Eye (tissue), 1 donor: Measurements from ENCODE around the gene OGDH.
"Not testable (repeated sequence)": the region's sequence is repeated elsewhere in the genome, so short reads cannot be mapped to it uniquely, and the experiment has no call there.

Source experiments
- DNase-seq: peaks from one replicate; pipeline ENCODE4 v3.0.0-alpha.2; 2015

OGDH gene

DNA sequence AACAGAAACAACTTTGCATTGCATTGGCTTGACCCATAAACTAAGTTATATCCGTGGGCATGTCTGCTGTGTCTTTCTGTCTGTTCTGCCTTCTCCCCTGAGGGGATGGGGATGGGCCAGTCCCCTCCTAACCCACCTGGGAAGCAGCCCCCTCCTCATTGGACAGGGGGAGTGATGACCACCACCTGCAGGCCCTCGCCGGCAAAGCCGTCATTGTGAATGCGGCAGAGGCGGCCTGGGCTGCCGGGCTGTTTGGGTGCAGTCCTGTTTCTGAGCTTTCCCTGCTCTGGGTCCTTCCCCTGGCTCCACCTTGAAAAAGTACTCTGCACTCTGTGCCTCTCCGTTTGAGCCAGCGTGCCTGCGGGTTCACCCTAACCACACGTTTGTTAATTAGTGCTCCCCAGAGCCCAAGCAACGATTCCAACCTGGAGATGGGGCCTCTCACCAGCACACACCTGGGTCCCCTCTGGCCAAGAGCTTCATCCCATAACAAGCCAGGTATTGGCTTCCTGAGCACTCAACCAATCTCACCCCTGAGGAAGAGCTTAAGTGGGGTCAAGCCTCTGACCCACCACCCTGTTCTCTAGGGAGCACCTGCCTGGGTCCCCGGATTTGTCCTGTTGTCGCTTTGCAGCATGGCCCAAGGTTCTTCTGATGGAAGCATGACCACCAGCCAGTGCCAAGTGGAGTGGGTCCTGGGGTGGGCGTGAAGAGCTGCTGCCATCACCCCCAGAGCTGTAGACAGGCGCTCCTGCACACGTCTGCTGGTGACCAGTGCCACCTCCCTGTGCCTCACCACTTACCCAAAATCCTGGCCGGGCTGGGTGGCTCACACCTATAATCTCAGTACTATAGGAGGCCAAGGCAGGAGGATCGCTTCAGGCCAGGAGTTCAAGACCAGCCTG, 102.8 kb downstream of the OGDH start:
- no peak for DNase-seq

DNA sequence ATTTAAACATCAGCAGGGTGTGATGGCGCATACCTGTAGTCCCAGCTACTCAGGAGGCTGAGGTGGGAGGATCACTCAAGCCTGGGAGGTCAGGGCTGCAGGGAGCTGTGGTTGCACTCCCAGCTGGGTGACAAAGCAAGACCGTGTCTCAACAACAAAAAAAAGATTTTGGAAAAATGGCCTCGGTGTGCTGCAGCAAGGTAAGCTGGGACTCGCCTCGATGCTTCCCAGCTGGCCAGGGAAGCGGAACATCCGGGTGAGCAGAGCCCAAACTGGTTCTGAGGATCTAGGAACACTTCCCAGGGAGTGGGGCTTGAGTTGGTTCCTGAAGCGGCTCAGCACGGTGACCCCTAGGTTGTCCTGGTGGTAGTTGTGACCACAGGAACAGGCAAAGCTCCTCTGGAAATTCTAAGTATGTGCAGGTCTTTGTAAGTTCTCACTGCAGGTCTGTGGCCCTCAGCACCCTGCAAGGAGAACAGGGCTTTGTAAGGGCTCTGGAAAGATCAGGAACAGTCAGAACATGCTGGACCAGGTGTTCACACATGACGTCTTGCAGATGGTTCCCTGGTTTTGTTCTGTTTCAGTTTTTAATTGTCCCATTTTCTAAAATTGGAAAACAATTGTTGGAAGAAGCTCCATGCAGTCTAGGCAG, 103.6 kb downstream of the OGDH start:
- no peak for DNase-seq

DNA sequence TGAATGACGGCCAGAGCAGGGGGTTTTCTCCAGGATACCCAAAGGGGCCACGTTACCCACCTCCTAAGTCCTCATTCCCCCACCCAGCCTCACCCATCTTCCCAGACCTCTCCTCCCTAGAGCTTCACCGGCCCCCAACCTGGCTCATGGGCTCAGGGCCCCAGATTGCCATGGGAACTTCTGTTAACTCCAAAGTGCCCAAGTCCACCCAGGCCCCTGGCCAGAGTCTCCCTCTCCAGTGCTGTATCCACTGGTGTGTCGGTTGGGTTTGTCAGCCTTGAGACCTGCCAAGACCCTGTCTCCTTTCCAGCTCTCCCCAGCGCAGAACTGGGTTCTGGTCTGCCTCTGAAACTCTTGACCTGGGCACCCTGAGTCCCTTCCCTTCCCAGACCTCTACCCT, 105.1 kb downstream of the OGDH start:
- no peak for DNase-seq

DNA sequence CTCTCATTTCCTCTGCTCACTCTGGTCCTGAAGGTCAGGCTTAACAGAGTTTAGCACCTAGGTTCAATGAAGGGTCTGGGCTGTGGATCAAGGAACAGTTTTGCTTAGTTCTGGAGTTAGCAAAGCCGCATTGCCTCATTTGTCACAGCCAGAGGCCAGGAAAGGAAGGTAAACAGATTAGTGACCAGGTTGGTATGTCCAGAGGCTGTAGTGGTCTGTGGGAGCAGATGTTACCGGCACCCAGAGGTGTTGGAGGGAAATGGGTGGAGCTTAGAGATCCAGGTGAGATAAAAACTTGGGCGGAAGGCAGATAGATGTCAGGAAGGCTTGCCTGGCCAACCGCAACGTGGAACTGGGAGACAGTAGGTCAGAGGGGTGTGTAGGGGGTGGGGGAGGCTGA, 105.6 kb downstream of the OGDH start:
- DNase-seq, result no peak

DNA sequence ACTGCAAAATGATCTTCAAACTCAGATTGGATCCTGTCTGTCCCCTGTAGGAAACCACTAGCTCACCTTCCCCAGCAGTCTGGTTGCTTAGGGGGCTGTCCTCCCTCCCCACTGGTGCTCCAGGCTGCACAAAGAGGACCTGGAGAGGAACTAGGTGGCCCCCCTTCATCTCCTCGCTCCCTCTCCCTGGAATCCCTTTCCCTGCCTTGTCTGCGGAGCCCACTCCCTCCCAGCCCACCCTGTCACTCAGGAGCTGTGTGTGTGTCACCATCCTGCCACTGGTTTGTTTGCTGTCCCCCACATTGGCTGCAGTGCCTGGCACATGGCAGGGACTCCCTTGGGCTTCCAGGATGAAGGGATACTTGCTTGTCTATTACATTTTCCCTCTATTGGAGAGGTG, 106.7 kb downstream of the OGDH start:
- no peak for DNase-seq

DNA sequence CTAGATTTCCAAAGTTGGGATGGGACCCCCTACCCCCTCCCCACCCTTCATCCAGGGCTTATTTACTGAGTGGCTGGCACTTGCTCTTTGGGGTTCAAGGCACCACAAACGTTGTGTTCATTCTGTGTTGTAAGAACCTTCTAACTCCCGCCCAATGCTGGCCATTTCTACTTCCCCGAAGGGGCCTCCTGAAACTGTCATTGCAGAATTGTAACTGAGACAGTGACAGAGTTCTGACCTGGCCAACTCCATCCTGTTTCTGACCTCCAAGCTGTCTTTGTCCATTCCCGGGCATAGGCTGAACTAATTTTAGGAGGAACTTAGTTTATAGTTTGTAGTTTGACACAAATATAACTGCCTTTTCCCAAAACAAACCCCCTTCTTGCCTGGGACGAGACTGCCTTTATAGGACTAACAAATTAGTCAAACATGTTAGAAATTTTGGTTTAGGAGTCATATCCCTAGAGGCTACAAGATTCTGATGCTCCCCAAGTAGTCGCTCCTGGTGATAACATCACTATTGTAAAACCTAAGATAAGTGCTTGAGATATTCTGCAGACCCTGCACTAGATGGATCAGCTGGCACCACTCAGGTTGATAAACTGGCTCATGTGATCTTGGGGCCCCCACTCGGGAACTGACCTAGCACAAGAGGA, 107.4 kb downstream of the OGDH start:
- DNase-seq, result no peak

DNA sequence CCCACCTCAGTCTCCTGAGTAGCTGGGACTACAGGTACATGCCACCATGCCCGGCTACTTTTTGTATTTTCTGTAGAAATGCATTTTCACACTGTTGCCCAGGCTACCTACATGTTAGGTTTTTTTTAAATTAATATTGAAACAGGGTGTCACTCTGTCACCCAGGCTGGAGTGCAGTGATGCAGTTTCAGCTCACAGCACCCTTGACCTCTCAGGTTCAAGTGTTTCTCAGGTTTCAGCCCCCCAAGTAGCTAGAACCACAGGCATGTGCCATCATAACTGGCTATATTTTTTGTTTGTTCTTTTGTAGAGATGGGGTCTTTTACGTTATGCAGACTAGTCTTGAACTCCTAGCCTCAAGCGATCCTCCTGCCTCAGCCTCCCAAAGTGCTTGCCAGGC, 109.8 kb downstream of the OGDH start:
- no peak for DNase-seq

DNA sequence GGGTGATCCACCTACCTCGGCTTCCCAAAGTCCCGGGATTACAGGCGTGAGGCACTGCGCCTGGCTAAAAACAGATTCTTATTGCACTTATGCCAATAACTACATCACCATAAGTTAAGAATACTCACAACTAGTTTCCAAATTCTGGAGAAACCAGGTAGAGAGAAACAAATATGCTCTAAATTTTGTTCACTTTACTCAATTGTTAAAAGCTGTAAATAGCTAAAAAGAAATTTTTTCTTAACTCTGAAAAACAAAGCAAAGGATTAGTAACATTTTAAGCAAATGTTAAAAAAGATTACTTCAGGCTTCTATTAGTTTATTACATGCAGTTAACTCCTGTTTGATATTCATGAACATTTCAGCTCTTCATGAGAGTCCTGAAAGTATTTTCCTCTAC, 113.9 kb downstream of the OGDH start:
- DNase-seq, result no peak

DNA sequence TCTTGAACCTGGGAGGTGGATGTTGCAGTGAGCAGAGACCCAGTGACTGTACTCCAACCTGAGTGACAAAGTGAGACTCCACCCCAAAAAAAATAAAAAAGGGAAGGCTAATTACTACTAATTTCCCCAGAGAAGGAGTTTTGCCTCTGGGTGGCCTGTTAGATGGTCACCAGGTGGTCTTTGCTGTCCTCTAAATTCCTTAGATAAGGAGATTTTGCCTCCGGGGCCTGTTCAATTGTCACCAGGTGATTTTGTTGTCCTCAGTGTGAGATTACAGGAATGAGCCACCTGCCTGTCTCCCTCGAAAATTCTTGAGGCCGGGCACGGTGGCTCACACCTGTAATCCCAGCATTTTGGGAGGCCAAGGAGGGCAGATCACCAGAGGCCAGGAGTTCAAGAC, 117.8 kb downstream of the OGDH start:
- DNase-seq, result no peak

DNA sequence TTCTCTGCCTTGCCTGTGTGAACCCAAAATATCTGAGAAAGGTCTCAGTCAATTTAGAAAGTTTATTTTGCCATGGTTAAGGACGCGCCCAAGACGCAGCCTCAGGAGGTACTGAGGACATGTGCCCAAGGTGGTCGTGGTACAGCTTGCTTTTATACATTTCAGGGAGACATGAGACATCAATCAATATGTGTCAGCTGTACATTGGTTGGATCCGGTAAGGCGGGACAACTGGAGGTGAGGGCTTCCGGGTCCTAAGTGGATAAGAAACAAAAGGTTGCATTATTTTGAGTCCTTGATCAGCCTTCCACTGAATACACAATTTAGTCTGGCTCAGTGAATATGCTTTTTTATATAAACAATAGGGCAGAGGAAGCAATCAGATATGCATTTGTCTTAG, 119.8 kb downstream of the OGDH start:
- DNase-seq, result not testable (repeated sequence)

DNA sequence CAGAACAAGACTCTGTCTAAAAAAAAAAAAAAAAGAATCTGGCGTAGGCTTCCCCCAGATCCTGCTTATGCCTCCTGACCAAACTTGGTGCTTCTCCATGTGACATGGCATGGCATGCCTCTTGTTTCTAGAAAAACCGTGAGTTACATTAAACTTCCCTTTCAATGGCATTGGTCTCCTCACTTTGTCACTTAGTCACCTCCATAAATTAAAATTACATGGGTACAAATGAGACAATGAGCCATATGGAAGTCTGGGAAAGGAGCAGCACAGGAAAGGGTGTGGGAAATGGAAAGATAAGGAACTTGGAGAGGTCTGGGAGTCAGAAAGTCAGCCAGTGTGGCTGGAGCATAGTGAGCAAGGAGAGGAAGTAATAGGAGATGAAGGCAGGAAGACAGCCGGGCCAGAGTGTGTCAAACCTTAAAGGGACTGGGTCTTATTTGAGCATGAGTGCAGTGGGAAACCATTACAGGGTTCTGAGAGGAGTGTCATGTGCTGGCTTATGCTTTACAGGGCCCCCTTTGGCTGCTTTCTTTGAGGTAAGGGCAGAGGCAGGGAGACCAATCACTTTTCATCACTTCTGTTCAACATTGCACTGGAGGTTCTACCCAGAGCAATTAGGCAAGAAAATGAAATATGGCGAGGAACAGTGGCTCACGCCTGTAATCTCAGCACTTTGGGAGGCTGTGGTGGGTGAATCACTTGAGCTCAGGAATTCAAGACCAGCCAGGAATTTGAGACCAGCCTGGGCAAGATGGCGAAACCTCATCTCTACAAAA, 120.9 kb downstream of the OGDH start:
- no peak for DNase-seq

DNA sequence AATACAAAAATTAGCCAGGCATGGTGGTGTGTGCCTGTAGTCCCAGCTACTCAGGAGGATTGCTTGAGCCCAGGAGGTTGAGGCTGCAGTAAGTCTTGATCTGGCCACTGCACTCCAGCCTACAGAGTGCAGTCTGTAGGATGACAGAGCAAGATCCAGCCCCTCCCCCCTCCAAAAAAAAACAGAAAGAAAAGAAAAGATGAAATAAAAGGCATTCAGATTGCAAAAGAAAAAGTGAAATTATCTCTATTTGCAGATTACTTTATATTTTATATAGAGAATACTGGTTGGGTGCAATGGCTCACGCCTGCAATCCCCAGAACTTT, 121.5 kb downstream of the OGDH start:
- no peak for DNase-seq

DNA sequence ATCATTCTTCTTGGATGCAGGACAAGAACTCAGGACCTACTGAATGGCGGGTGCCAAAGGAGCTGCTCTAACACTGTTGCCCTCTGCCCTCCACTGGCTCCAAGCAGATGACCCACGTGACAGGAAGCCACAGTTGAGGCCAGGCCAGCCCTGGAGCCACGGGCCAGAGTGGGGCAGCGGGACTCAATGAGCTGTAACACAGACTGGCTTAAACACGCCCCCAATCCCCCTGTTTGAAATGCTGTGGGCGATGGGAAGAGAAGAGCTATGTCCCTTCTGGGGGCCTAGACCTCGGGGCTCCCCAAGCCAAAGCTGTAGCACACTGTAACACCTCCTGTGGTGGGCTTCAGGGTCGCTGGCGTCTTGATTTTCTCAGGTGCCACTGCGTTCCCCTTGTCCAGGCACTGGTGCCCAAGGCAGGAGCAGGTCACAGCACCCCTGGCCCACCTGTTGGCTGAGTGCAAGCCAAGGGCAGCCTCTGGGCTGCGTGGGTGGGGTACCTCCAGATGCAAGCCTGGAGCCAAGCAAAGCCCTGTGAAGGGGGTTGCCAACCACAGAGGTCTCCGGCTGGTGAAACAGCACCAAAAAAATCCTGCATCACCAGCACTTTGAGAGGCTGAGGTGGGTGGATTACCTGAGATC, 123.6 kb downstream of the OGDH start:
- DNase-seq, result no peak

DNA sequence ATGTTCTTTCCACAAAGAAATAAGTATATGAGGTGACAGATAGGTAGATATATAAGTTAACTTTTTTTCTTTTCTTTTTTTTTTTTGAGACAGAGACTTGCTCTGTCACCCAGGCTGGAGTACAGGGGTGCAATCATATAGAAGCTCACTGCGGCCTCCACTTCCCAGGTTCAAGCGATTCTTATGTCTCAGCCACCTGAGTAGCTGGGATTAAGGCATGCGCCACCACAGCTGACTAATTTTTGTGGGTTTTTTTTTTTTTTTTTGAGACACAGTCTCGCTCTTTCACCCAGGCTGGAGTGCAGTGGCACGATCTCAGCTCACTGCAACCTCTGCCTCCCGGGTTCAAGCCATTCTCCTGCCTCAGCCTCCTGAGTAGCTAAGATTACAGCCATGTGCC, 126.5 kb downstream of the OGDH start:
- DNase-seq, result not testable (repeated sequence)

DNA sequence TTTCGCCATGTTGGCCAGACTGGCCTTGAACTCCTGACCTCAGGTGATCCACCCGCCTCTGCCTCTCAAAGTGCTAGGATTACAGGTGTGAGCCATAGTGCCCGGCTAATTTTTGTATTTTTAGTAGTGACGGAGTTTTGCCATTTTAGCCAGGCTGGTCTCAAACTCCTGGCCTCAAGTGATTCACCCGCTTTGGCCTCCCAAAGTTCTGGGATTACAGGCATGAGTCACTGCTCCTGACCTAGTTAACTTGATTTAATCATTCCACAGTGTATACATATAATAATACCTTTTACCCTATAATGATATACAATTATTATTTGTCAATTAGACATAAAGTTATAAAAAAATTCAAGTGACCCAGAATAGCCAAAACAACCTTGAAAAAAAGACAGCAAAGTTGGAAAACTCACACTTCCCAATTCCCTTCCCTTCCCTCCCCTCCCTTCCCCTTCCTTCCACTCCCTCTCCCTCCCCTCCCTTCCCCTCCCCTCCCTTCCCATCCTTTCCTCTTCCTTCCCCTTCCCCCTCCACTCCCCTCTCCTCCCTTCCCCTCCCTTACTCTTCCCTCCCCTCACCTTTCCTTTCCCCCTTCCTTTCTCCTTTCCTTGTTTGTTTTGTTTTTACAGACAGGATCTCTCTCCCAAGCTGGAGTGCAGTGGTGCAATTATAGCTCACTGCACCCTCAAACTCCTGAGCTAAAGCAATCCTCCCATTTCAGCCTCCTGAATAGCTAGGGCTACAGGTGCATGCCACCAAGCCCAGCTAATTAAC, 127.5 kb downstream of the OGDH start:
- no peak for DNase-seq

DNA sequence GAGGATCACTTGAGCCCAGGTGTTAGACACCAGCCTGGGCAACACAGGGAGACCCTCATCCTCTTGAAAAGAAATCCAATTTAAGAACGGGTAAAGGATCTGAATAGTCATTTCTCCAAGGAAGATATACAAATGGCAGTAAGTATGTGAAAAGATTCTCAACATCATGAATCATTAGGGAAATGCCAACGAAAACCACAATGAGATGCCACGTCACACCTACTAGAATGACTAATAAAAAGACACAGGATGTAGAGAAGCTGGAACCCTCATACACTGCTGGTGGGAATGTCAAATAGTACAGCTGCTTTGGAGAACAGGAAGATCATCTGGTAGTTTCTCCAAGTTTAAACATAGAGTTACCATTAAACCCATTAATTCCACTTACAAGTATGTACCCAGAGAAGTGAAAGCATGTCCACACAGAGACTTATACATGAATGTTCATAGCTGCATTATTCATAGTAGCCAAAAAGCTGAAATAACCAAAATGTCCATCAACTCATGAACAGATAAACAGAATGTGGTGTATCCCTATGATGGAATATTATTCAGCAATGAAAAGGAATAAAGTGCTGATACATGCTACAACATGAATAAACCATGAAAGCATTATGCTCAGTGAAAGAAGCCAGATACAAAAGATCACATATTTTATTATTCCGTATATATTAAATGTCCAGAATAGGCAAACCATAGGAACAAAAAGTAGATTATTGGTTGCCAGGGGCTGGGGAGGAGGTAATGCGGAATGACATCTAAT, 129.2 kb downstream of the OGDH start:
- no peak for DNase-seq

DNA sequence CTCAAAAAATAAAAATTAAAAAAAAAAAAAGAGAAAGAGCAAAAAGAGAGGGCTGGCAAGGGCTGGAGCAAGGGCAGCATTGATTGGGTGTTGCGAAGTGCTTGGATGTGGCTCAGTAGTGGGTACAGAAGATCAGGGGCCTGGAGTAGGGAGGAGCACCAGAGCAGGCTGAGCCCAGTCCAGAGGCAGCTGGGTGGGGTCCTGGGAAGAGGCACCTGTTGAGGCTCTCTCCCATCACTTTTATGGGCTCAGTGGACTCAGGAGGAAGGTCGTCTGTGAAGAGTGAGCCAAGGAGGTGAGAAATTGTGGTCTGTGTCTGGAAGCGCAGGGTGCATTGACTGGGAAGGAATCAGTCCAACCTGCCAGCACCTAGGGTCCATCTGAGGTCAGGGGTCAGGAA, 130.5 kb downstream of the OGDH start:
- DNase-seq, result no peak

DNA sequence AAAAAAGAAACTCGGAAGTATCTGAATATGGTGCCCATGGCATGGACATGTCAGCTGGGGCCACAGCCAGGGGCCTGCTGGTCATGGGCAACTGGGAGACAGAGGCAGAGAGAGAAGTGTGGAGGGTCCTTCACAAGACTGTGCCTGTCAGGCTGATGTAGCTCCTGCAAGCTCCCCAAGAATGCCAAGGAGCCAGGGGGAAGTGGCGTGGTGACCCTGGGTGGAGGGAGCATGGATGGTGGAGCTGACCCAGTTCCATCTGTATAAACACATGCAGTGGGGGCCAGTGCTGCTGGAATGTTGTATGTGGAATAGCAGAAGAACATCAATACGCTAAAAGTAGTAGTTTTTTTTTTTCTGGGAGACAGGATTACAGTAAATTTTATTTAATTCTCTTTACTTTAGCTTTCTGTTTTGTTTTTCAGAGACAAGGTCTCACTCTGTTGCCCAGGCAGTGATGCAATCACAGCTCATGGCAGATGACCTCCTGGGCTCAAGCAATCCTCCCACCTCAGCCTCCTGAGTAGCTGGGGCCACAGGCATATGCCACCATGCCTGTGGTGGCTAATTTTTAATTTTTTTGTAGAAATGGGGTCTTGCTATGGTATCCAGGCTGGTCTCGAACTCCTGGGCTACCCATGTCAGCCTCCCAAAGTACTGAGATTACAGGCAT, 131.8 kb downstream of the OGDH start:
- DNase-seq, result no peak

DNA sequence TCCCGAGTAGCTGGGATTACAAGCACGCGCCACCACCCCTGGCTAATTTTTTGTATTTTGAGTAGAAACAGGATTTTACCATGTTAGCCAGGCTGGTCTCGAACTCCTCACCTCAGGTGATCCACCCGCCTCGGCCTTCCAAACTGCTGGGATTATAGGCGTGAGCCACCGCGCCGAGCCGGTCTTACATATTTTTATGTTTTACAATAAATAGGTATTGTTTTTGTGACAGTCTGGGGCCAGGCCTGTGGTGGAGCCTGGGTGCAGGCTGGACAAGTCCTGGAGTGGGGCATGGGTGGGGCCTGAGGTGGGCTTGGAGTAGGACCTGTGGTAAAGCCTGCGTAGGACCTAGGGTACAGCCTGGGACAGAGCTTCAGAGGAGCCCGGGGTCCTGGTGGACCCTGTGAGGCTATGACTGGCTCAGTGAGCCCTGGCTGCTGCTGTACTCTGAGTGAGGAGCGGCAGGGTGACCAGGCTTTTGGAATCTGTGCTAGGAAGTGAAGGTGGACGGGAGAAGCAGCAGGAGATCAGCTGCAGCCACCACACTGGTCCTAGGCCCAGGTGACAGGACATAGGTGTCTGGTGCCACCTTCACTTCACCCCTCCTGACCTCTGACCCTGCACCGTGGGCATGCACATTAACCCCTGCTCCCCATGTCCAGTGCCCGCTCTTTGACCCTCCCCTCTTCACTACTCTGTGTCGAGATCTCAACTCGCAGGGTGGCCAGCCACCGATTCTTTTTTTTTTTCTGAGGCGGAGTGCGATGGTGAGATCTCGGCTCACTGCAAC, 132.6 kb downstream of the OGDH start:
- no peak for DNase-seq

DNA sequence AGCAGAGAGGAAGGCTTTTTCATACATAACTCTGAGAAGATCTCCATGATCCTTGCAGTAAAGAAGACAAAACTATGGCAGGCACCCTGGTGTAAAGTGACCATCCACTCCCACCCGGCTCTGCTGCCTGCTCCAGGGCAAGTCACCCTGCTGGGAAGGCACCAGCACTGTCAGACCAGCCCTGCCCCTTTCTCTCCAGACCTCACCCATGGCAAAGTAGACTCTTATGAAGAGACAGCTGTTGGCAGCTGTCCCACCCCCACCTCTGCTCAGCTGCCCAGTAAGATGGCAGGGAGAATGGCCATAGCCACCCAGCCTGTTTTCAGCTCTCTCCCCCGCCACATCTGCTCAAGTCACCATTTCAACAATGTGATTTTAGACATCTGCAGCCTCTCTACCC, 133.6 kb downstream of the OGDH start:
- no peak for DNase-seq
